ENCODE data around the gene TSPAN4.

- peak in 5 of 7 experiments; percentile 9 to 42 (median 15) for TF ChIP-seq CTCF (IDR thresholded peaks at IDR 0.05)
- peak; percentile 29 to 93 (median 93) for TF ChIP-seq POLR2AphosphoS5 (IDR thresholded peaks at IDR 0.05)
Measured at GRCh38 chr11:819129-819931, 23.3 kb upstream of the TSPAN4 start.

Data from stomach (tissue), 4 donors.